ENCODE results near the gene RPS15.

The RPS15 gene

DNA sequence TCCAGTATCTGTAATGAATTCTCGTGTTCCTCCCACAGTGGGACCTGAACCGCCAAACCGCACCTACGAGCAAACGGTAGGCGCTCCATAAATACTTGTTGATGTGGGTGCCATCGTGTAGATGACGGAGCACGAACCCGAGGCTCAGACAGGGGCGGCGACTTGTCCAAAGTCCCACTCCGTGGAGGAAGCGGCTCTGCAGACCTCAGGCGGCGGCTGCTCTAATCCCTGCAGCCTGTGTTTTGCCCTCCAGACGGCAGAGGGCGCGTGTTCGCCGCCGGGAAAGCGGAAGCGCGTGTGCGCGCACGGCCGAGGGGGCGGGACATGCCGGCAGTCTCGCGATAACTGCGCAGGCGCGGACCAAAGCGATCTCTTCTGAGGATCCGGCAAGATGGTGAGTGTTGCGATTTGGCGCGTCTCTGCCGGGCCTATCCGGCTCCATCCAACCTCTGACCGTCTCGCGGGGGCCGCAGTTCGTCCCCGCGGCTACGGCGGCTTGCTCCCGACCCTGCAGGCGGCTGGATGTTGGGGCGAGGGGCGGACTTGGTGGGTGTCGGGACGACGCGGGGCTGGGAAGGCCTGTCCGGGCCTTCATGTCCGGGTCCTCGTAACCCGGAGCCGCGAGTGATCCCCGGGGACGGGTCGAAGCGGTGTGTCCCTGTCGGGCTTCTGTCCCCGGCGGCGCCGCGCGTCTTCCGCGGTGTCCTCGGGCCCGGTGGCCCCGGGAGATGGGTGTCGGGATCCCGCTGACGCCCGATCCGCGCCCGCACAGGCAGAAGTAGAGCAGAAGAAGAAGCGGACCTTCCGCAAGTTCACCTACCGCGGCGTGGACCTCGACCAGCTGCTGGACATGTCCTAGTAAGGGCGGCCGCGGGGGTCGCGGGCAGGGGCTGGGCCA, at the start of gene RPS15:
Gene RPS15 (plus strand): TSS at position 362 of the 898 bp plus-strand sequence. CDS start 30 bp downstream, at position 392.
- peak; percentile 94 for DNase-seq

DNA sequence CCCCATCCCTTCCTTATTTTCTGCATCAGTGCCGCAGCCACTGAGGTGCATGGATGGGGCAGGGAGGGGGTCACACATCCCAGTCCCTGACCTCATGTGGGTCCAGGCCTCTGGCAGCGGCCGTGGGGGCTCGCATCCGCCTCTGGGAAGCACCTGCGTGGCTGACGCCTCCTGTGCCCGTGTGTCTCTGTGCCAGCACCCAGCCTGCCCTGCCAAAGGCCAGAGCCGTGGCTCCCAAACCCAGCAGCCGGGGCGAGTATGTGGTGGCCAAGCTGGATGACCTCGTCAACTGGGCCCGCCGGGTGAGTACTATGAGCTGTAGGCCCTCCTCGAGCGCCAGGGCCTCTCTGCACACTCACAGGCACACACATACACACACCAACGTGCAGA, 49.6 kb upstream of the RPS15 start:
- no peak for DNase-seq

DNA sequence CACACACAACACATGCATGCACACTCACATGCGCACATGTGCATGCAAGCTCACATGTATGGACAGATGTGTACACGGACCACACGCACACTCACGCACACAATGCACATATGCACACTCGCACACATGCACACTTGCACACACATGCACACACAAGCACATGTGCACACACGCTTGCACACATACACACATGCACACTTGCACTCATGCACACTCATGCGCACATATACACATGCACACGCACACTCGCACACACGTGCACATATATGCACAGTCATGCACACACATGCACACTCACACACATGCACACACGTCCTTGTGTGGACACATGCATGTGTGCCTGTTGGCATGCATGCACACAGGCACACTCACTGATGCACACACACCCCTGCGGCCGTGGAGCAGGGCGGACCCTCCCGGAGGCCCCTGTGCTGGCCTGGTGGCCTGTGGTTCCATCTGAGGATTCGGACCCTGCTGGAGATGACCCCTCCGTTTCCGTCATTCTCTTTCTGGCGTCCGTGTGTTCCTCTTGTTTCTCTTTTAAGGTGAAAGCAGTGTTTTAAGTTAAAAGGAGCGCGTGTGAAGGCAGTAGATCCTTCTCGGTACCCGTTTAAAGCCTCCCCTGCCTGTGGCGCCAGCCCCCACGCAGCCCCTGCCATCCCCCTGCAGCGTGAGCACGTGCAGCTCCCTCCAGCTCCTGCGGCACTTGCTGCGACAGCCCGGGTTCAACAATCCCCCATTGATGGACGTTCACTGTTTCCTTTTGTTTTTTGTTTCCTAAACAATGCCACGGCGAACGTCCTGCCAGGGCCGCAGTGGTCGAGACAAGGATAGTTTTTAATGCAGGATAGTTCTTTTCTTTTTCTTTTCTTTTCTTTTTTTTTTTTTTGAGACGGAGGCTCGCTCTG, 48.9 kb upstream of the RPS15 start:
- DNase-seq = no peak

DNA sequence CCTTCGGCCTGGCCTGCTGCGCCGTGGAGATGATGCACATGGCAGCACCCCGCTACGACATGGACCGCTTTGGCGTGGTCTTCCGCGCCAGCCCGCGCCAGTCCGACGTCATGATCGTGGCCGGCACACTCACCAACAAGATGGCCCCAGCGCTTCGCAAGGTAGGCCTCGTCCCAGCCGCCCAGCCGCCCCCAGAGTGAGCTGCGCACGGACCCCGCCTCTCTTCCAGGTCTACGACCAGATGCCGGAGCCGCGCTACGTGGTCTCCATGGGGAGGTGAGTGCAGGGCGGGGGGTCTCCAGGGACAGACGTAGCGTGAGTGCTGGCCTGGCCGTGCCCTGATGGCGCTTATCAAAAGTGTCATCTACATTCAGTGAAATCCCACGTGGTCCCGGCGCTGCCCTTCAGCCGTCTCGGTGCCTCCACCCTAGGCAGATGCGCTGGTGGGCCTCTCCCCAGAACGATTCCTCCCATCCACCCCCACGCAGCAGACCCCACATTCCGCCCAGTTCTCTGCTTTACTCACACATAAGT, 47.2 kb upstream of the RPS15 start:
- no peak for DNase-seq

DNA sequence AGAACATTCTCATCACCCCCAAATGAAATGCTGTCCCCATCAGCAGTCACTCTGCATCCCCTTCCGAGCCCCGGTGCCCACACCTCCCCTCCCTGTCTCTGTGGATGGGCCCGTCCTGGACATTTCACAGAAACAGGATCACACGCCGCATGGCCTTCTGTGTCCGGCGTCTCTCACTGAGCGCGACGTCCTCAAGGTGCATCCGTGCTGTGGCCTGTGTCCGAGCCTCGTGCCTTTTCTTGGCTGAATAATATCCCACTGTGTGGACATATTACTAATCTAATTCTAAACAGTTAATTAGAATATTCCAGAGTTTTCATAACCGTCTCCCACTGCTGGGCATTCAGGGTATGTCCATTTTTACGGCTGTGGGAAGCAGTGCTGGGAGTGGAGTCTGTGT, 45.8 kb upstream of the RPS15 start:
- DNase-seq = no peak

DNA sequence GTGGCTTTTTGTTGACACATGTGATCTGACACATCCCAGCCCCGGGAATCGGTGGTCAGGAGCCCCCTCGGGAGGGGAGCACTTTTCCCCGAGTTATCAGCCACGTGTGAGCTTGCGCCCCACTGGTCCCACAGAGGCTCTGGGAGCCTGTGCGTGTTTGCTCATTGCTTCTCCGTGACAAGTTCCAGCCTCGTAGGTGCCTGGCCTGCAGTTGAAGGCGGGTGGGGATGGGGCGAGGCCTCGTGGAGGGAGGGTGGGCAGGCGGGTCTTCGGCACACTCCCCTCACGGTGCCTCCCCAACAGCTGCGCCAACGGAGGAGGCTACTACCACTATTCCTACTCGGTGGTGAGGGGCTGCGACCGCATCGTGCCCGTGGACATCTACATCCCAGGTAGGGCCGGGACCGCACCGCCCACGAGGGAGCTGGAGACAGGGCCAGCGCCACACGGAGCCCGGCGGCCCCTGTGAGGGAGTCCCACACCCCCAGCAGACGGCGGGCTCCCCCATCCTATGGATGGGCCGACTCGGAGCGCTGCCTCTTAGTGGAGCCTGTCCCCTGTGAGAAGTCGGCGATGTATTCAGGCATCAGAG, 45.2 kb upstream of the RPS15 start:
- no peak for DNase-seq

DNA sequence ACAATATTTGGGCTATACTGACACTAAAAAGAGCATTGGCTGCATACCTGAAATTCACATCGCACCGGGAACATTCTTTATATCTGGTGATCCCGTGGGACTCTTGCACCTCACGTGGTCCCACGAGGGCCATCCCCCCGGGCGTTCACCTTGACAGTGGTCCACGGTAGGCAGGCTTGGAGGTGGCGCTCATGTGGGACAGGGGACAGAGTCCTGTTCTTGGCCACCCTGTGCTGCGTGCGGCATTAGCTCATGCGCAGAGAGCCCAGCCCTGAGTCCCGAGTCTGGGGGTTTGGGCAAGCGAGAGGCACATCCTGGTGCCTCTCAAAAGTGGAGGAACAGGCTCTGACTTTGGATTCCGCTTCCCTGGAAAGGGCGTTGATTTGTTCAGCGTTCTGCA, 44.4 kb upstream of the RPS15 start:
- no peak for DNase-seq

DNA sequence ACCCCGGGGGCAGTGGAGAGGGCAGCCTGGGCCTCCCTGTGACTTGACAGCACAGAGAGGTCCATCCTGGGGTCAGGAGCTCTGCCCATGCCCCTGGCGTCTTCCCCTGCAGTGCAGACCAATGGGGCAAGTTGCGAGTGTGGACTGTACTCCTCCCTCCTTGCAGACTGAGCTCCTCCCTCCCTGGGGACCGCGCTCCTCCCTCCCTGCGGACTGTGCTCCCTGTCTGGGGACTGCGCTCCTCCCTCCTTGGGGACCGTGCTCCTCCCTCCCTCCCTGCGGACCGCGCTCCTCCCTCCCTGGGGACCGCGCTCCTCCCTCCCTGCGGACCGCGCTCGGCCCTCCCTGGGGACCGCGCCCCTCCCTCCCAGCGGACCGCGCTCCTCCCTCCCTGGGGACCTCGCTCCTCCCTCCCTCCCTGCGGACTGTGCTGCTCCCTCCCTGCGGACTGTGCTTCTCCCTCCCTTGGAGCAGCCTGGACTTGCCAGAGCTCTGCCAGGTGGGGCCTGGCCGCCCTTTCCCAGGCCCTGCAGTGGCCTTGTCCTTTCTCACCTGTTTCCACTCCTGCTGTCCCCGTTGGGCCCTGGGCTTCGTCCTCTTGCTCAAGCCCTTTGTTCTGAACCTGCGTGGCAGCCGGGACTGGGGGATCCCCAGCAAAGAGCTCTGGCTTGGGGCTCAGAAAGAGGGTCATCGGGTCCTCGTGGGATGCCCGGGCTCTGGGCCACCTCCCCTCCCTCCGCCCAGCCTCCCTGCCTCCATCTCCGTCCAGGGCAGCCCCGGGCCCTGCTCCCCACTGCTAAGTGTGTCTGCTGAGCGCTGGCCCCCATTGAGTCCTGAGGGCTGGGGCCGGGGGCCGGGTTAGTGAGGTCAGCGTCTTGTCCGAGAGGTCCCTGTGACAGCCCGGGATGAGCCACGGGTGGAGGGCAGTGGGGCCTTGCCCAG, 43.7 kb upstream of the RPS15 start:
- no peak for DNase-seq

DNA sequence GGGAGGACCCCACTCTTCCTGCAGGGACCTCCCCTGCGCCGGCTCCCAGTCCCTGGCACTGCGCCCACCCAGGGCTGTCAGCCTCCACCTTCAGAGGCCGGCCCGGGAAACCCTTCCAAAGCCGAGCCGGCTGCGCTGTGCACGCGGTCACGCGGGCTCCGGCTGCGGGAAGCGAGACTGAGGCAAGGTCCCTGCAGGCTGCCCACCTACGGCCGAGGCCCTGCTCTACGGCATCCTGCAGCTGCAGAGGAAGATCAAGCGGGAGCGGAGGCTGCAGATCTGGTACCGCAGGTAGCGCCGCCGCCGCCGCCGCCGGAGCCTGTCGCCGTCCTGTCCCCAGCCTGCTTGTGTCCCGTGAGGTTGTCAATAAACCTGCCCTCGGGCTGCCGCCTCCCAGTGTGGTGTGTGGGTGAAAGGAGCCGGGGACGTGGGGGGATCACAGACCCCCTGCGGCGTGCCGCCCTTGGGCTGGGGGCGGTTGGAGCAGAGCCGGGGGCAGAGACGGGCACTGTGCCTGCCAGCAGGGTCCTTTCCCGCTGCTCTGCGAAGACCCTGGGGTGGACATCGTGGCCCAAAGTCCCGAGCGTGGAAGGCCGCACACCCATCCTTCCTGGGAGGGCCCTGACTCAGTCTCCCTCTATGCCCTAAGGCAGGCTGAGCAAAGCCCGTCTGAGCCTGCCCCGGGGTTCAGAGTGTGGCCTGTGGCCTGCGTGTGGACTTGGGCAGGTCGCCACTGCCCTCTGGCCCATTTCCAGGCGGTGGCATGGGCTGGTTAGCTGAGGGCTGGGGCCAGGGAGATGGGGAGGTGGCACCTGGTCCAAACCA, 42.8 kb upstream of the RPS15 start:
- no peak for DNase-seq

DNA sequence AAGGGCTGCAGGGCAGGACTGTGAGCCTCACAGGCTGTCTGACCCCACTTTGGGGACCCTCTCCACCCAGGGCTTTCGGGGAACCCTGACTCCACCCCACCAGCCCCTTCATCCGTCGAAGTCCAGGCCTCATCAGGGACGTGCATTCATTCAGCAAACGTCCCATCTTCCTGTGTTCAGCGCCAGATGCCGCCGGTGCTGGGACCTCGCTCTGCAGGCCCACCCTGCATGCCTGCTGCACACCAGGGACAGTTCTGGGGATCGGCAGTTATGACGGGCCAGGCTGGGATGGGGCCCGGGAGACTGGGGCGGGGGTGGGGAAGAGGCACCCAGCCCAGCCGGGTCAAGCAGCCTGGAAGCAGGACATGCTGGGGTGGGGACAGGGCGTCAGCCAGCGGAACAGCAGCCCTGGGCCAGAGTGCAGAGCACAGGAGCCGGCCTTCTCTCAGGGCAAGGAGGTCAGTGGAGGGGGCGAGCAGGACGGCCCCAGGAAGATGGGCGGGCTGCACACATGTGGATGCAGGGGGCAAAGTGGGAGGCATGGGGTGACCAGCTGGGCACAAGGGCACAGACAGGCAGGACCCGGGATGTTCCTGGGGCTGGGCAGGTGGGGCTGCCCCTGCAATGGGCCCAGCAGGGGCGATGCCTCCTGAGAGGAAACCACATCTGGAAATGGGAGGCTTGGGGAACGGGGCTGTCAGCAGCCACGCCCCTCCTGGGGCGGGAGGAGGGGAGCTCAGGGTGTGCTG, 42.0 kb upstream of the RPS15 start:
- no peak for DNase-seq

DNA sequence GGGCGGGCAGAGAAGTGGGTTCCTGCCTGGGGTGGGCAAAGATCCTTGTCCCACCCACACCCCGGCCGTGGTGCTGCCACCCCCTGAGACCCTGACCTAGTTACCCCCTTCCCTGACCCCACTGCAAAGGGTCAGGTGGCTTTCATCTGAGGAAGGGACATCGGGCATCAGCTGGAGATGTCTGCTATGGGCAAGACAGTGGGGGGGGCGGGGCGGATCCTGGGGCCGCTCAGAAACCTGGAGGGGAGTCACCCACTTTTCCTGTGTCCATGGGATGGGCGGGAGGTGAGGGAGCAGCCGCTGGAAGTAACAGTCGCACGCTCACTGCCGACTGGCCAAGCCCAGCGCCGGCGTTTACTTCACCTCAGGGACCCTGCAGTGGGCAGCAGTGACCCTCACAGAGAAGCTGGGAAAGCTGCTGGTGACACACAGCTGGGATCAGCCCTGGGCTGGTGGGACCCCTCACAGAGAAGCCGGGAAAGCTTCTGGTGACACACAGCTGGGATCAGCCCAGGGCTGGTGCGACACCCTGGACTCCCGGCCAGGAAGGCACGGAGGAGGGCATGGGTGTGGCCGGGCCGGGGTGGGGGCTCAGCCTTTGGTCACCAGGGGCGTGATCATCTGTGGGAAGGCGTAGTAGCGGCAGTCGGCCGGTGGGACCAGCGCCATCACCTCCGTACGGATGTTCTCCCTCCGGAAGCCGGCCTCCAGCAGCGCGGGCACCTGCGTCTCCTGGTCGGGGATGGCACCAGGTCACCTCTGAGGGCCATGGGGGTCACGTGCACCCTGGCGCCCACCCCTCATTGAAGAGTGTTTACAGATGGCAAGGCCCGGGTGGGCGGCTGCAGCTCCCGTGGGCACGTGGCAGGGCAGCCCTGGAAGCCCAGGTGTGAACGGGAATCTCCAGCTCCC, 41.2 kb upstream of the RPS15 start:
- DNase-seq = no peak

DNA sequence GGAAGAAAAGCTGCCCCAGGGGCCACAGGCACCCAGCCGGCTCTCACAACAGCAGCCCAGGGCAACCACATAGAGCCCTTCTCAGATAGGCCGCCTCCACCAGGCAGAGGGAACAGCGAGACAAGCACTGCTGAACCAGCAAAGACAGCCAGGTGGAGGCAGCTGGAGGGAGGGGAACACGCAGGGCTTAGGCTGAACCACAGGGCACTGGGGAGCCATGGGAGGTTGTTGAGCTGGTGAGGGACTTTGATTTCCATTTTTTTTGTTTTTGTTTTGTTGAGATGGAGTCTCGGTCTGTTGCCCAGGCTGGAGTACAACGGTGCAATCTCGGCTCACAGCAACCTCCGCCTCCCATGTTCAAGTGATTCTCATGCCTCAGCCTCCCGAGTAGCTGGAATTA, 40.4 kb upstream of the RPS15 start:
- no peak for DNase-seq

DNA sequence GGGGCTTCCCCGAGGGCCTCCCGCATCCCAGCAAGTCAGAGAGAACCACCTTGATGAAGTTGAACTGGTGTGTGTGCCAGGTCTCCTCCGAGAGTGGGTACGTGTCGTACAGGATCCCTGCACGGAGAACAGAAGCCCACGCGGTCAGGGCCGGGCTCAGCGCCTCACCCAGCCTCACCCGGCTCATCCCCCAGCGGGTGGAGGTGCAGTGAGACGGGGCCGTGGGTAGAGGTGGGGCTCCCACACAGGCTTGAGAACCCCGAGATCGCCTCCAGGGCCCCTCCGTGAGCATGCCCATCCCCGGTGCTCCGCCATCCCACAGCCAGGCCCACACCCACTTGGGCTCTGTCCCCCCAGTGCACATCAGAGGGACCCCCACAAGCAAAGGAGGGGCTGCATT, 39.1 kb upstream of the RPS15 start:
- DNase-seq = no peak

DNA sequence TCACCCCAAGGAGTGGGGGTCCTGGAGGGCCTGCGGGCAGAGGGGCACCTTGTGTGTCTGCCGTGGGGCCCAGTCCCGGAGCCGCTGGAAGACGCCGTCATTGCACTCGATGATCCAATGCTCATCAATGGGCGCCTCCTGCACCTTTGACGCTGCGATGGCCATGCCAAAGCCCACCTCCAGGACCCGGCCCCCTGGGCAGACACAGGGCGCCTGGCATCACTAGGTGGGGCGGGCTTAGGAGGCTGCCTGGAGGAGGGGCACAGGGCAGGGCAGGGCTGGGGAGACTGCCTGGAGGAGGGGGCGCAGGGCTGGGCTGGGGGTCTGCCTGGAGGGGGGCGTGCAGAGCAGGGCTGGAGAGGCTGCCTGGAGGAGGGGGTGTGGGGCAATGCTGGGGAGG, 38.5 kb upstream of the RPS15 start:
- DNase-seq = no peak

DNA sequence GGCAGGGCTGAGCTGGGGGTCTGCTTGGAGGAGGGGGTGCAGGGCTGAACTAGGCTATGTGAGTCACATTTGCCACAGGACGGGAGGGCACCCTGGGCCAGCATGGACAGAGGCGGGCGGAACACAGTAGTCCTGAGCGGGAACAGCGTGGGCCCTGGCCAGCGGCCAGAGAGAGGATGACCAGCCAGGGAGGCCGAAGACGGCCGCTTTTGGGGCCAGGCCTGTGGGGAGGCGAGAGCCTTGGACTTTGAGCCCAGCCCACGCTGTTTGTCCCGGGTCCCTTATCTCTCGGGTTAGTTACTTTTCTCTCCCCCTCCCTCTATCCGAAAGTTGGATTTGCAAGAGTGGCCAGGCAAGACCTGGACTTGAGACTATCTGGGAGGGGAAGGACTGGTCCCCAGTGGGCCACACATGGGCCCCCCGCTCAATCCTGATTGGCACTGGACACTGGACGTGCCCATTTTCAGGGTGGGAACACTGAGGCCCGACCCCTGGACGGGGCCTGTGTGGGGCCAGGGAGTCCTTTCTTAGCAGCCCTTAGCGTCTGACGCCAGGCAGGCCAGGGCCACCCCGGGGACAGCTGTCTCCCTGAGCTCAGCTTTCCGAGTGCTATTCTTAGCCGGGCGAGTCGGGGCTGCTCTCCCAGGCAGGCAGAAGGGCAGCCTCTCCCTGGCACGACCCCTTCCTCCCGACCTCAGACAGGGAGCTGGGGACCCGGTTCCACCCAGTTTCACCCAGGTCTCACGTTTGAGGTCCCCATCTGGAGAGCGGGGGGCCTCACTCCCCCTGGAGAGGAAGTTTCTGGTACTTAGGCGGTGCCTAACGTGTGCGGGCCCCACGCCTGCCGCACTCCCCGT, 37.7 kb upstream of the RPS15 start:
- no peak for DNase-seq

DNA sequence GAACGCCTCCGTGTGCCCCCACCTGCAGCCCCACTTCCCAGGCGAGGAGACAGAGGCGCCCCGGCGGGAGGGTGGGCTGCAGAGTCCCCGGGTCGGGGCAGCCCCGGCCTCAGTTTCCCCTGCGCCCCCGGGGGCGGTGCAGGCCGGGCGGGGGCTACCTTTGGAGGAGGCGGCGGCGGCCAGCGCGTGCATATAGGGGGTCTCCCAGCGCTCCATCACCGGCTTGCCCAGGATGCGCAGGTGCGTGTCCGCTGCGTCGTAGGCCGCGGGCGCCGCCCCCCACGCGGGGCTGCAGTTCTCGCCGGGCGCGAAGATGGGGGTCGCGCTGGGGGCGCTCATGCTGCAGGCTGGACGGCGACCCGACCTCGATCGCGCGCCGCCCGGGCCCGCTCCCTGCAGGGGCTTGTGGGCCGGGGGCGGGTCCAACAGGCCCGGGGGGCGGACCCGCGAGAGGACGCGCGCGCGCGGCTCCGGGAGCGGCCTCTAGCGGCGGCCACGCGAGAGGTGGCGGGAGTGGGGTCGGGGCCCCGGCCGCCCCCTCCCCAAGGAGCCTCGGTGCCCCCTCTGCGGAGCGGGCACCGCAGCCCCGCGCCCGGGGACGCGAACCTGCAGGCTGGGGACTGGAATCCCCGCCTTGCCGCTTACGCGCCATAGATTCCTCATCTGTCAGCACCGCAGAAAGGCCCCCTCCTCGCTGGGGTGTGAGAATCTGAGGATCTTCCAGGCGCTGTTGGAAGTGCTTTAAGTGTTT, 36.9 kb upstream of the RPS15 start, which contains the start of gene GAMT:
Gene GAMT (minus strand): TSS at position 405 of the 751 bp plus-strand sequence. CDS start 66 bp downstream, at position 339.
- DNase-seq = peak; percentile 56

DNA sequence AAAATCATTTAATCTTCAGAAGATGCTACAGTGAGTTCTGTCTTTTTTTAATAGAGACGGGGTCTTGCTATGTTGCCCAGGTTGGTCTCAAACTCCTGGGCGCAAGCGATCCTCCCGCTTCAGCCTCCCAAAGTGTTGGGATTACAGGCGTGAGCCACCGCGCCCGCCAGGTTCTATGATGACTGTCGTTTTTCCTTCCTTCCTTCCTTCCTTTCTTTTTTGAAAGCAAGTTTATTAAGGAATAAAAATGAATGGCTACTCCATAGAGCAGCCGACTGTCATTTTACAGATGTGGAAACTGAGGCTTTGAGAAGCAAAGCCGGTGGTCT, 36.3 kb upstream of the RPS15 start:
- DNase-seq = no peak
